OCI-LY7 (cell line): ENCODE measurements around the gene CLSTN1.

ENCODE experiments used
- EZH2phosphoT487 ChIP-seq: fragments of 200-600 bp; sonication (generic); IDR thresholded peaks from 2 replicates; pipeline ENCODE4 v1.6.1; 2018; ENCODE audit warnings: low read depth, borderline replicate concordance, mild to moderate bottlenecking, mixed run types, antibody characterized with exemption, low read length, moderate library complexity, mixed read lengths
- TF ChIP-seq, protein P1 (sequence below): fragments of 200-600 bp; sonication (generic); conservative IDR thresholded peaks from 2 replicates; pipeline ENCODE4 v1.5.1; 2014; ENCODE audit warnings: mild to moderate bottlenecking, antibody characterized with exemption, low read length, moderate library complexity, mixed read lengths

DNA sequence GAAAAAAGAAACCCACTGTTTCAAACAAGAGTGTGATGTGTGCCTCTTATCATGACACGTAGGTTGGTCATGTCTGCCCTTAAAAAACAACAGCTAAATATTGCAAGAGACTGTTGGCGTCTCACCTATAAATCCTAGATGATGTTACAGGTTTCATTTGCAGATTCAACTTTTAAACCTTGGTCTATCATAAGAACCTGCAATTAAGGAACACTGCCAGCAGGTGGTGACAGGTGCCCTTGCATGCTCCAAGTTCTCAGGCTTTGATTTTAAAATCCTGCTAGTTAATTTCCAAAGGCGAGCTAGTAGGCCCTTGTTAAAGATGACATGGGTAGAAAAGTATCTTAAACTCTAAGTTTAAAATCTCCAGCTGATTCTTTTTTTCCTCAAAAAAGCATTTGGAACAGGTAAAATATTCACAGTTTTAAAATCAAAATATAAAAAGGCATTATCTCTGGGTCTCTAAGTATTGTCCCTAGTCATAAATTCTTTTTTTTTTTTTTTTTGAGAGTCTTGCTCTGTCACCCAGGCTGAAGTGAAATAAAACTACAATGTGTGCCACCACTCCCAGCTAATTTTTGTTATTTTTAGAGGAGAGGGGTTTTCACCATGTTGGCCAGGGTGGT is 39.1 kb downstream of the CLSTN1 start:
- TF ChIP-seq, protein P1, sequence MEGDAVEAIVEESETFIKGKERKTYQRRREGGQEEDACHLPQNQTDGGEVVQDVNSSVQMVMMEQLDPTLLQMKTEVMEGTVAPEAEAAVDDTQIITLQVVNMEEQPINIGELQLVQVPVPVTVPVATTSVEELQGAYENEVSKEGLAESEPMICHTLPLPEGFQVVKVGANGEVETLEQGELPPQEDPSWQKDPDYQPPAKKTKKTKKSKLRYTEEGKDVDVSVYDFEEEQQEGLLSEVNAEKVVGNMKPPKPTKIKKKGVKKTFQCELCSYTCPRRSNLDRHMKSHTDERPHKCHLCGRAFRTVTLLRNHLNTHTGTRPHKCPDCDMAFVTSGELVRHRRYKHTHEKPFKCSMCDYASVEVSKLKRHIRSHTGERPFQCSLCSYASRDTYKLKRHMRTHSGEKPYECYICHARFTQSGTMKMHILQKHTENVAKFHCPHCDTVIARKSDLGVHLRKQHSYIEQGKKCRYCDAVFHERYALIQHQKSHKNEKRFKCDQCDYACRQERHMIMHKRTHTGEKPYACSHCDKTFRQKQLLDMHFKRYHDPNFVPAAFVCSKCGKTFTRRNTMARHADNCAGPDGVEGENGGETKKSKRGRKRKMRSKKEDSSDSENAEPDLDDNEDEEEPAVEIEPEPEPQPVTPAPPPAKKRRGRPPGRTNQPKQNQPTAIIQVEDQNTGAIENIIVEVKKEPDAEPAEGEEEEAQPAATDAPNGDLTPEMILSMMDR, result peak; percentile 99
- no peak for TF ChIP-seq EZH2phosphoT487
